Small intestine (tissue), 7 donors: ENCODE results near the gene POFUT2. TPM values are rescaled to one million over a fixed set of nuclear protein-coding genes. Genes with fewer than 3 reads are reported as not detected.

Experiments
- DNase-seq, 2 donors: peaks; one replicate each; pipeline versions ENCODE4 v3.0.0 to v3.0.0-alpha.2; 2013
- FAIRE-seq: peaks from 2 replicates; lab custom pipeline; 2012; peaks lifted over from hg19 to GRCh38; lab: Jason Lieb, UNC
- H3K27ac ChIP-seq, 3 donors: one replicate each; pipeline ENCODE4 v1.5.1; 2013; ENCODE audit warnings: low read length in 2 of 3, mild to moderate bottlenecking in 2 of 3, control low read depth in 1 of 3, inconsistent platforms in 1 of 3, low read depth in 1 of 3, moderate library complexity in 1 of 3
- H3K27me3 ChIP-seq, 3 donors: one replicate each; pipeline ENCODE4 v1.6.1; 2013; ENCODE audit warnings: low read length in 3 of 3, inconsistent platforms in 1 of 3; ENCODE audit not compliant: control insufficient read depth in 3 of 3, insufficient read depth in 3 of 3
- H3K36me3 ChIP-seq, 3 donors: one replicate each; pipeline ENCODE4 v1.6.1; 2013; ENCODE audit warnings: low read length in 3 of 3, inconsistent platforms in 1 of 3, low read depth in 1 of 3, mild to moderate bottlenecking in 1 of 3, moderate library complexity in 1 of 3; ENCODE audit not compliant: control insufficient read depth in 3 of 3, insufficient read depth in 2 of 3
- H3K4me1 ChIP-seq, 3 donors: one replicate each; pipeline ENCODE4 v1.6.1; 2013; ENCODE audit warnings: low read length in 2 of 3, inconsistent platforms in 1 of 3, low read depth in 1 of 3, mild to moderate bottlenecking in 1 of 3, moderate library complexity in 1 of 3; ENCODE audit not compliant: control insufficient read depth in 3 of 3, insufficient read depth in 2 of 3
- H3K4me3 ChIP-seq, 3 donors: one replicate each; pipeline ENCODE4 v1.5.1; 2013; ENCODE audit warnings: low read length in 3 of 3, control low read depth in 1 of 3, inconsistent platforms in 1 of 3, low read depth in 1 of 3, mild to moderate bottlenecking in 1 of 3, moderate library complexity in 1 of 3
- H3K9me3 ChIP-seq, 2 donors: one replicate each; pipeline ENCODE4 v1.6.1; 2013; ENCODE audit warnings: low read depth in 1 of 2, low read length in 1 of 2; ENCODE audit not compliant: control insufficient read depth in 2 of 2, insufficient read depth in 1 of 2
- WGBS, 3 donors: extraction: QIAGEN DNeasy Blood & Tissue Kit; methylation state at CpG; one replicate each; pipeline ENCODE4 v1.1.7; 2013; 5-methylcytosine and 5-hydroxymethylcytosine counted together
- polyA plus RNA-seq, 4 donors: library from polyadenylated mRNA; stranded (reverse) in 3 of 4; unstranded in 1 of 4; fragments of 200-250 nt in 3 of 4; fragments of 120-200 nt in 1 of 4; gene quantifications; one replicate each; pipeline versions ENCODE4 v1.2.1 to v1.2.3, GENCODE V29; 2013
- donor health status: healthy with polysubstance abuse.
- donor health status: control.
- donor health status: control.
- donor health status: Bipolar disorder and iron deficiency.
- donor health status: healthy.

The POFUT2 gene
- polyA plus RNA-seq, 4 donors = 13.5 to 34.4 (median 26.9) TPM

GRCh38 chr21:45328198-45329091, 40.8 kb upstream of the POFUT2 start:
- H3K9me3 ChIP-seq = no peaks in the 10 kb centered on the region
- H3K27ac ChIP-seq = peak overlapping the region in 1 of 3 donors; percentile 99
- WGBS, 3 donors = 88 to 91% (median 88%) methylated on average over 43 of the region's 43 CpGs
- H3K27me3 ChIP-seq = no peaks in the 10 kb centered on the region
- peaks cover 0 to 6% (median 0%) of the 10 kb centered on the region in 3 donors for H3K36me3 ChIP-seq
- H3K4me1 ChIP-seq = peaks cover 0 to 36% (median 0%) of the 10 kb centered on the region in 3 donors
- H3K4me3 ChIP-seq = peak overlapping the region in 1 of 3 donors; percentile 50
- no peak for FAIRE-seq
- no peak for DNase-seq

GRCh38 chr21:45327441-45328197, 39.9 kb upstream of the POFUT2 start:
- FAIRE-seq = no peak
- H3K27me3 ChIP-seq = no peaks in the 10 kb centered on the region
- H3K4me1 ChIP-seq = peaks cover 0 to 33% (median 2%) of the 10 kb centered on the region in 3 donors
- no peaks in the 10 kb centered on the region for H3K9me3 ChIP-seq
- H3K36me3 ChIP-seq = peaks cover 0 to 6% (median 0%) of the 10 kb centered on the region in 3 donors
- no peak overlapping the region for H3K27ac ChIP-seq
- peak in 1 of 2 donors; percentile 36 for DNase-seq
- no peak overlapping the region for H3K4me3 ChIP-seq
- WGBS, 3 donors = 44 to 73% (median 58%) methylated on average over 23 of the region's 23 CpGs

GRCh38 chr21:45326891-45327440, 39.3 kb upstream of the POFUT2 start:
- FAIRE-seq (no peak), DNase-seq (no peak)
- peaks cover 0 to 6% (median 0%) of the 10 kb centered on the region in 3 donors for H3K36me3 ChIP-seq
- no peak overlapping the region for H3K27ac ChIP-seq
- H3K27me3 ChIP-seq = no peaks in the 10 kb centered on the region
- no peak overlapping the region for H3K4me3 ChIP-seq
- 37 to 75% (median 54%) methylated on average over 8 of the region's 8 CpGs for WGBS, 3 donors
- no peaks in the 10 kb centered on the region for H3K9me3 ChIP-seq
- H3K4me1 ChIP-seq = peaks cover 0 to 33% (median 3%) of the 10 kb centered on the region in 3 donors

GRCh38 chr21:45326169-45326851, 38.6 kb upstream of the POFUT2 start:
- WGBS, 3 donors = 83 to 87% (median 85%) methylated on average over 25 of the region's 25 CpGs
- Histone ChIP-seq H3K4me3 (no peak overlapping the region), H3K36me3 (peaks cover 0 to 6% (median 0%) of the 10 kb centered on the region in 3 donors), H3K27ac (no peak overlapping the region), H3K27me3 (no peaks in the 10 kb centered on the region), H3K4me1 (peaks cover 0 to 28% (median 3%) of the 10 kb centered on the region in 3 donors), H3K9me3 (no peaks in the 10 kb centered on the region)
- DNase-seq (no peak), FAIRE-seq (no peak)

GRCh38 chr21:45325206-45326168, 37.8 kb upstream of the POFUT2 start:
- Histone ChIP-seq H3K9me3 (no peaks in the 10 kb centered on the region), H3K36me3 (peaks cover 0 to 3% (median 0%) of the 10 kb centered on the region in 3 donors), H3K4me1 (peaks cover 0 to 20% (median 3%) of the 10 kb centered on the region in 3 donors), H3K27me3 (no peaks in the 10 kb centered on the region), H3K27ac (no peak overlapping the region), H3K4me3 (no peak overlapping the region)
- DNase-seq (no peak), FAIRE-seq (no peak)
- 72 to 79% (median 74%) methylated on average over 26 to 32 of the region's 32 CpGs for WGBS, 3 donors

- Histone ChIP-seq H3K27me3 (no peaks in the 10 kb centered on the region), H3K9me3 (no peaks in the 10 kb centered on the region), H3K27ac (no peak overlapping the region), H3K4me3 (no peak overlapping the region), H3K36me3 (peaks cover 0 to 3% (median 0%) of the 10 kb centered on the region in 3 donors), H3K4me1 (peaks cover 0 to 18% (median 3%) of the 10 kb centered on the region in 3 donors)
- WGBS, 3 donors = 76 to 85% (median 80%) methylated on average over 26 to 27 of the region's 27 CpGs
- FAIRE-seq (no peak), DNase-seq (no peak)
Measured at GRCh38 chr21:45324489-45325205, 37.0 kb upstream of the POFUT2 start.
